ENCODE results near the gene GPR171. TPM values are rescaled to one million over a fixed set of nuclear protein-coding genes. Genes with fewer than 3 reads are reported as not detected.

Gene GPR171
- total RNA-seq, 1 donor, result not detected

DNA sequence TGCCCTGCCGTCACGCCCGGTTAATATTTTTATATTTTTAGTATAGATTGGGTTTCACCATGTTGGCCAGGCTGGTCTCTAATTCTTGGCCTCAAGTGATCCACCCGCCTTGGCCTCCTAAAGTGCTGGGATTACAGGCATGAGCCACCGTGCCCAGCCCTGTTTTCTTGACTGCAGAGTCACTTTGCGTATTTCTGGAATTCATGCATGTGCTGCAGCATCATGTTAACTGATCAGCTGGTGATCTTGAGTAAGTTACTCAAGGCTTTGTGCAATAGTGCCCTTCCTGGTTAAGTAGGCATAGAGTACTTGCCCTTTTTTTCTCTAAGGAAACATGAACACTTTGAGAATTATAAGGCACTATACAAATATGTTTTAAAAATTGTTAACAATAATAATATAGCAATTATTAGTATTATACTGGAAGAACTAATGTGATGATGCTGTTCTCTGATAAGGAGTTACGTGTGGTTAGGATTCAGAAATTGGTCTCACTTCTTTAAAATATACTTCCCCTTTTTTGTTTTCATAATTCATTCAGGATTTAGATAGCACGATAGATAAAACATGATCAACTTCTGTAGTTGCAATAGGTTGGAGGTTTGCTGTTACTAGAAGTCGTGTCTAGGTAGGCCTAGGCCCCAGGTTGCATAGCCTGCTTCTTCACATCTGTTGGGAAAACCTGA is 33.6 kb downstream of the GPR171 start:
- TF ChIP-seq CTCF (IDR thresholded peaks at IDR 0.05; ENCODE audit: extremely low read depth, low read depth, low read length), result no peak
- H3K4me3 ChIP-seq (ENCODE audit: insufficient read depth, low read length), result no peak overlapping the region
- DNase-seq (ENCODE audit: insufficient read length, low spot score, missing footprints), result no peak
- H3K36me3 ChIP-seq (ENCODE audit: insufficient read depth, low read length), result no peaks in the 10 kb centered on the region
- no peaks in the 10 kb centered on the region for H3K9me3 ChIP-seq (ENCODE audit: low read depth, low read length)
- no peak overlapping the region for H3K4me2 ChIP-seq (ENCODE audit: insufficient read depth, low read length)
- H4K20me1 ChIP-seq (ENCODE audit: insufficient read depth, low read length), result no peaks in the 10 kb centered on the region
- no peak overlapping the region for H3K27ac ChIP-seq (ENCODE audit: low read depth, low read length)
- H3K79me2 ChIP-seq (ENCODE audit: insufficient read depth, low read length), result no peaks in the 10 kb centered on the region
- H2AFZ ChIP-seq (ENCODE audit: low read length), result peak overlapping the region; percentile 48
- H3K27me3 ChIP-seq (ENCODE audit: insufficient read depth, low read length), result peaks cover 2% of the 10 kb centered on the region
- no peaks in the 10 kb centered on the region for H3K4me1 ChIP-seq (ENCODE audit: insufficient read depth, low read length)

DNA sequence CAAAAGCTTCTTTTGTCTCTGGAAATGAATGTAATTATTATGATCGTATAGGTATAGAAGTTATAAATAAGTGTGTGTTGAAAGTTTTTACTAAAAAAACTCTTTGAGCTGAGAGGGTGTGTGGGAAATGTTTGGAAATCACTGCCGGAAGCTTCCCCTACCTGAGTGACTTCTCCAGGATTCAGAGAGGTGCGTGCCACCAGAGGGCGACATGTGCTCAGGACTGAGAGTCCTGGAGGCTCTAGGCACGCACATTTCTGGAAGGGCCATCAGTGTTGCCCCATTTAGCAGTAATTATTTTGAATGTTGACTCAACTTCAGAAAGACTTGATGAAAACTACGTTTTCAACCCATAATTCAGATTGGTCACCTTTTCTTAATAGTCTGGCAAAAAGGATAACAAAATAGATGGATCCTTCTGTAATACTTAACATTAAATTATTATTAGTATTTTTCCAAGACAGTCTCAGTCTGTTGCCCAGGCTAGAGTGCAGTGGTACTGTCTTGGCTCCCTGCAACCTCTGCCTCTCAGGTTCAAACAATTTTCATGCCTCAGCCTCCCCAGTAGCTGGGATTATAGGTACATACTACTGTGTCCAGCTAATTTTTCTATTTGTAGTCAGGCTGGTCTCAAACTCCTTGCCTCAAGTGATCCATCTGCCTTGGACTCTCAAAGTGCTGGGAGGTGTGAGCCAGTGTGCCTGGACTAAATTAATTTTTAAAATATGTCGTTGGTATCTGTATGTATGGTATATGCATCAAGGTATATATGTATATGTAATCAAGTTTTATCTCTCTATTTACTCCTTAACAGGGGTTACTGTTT is 34.5 kb downstream of the GPR171 start:
- H3K27ac ChIP-seq (ENCODE audit: low read depth, low read length), result no peak overlapping the region
- peaks cover 6% of the 10 kb centered on the region for H3K27me3 ChIP-seq (ENCODE audit: insufficient read depth, low read length)
- DNase-seq (ENCODE audit: insufficient read length, low spot score, missing footprints), result peak; percentile 84
- H3K4me3 ChIP-seq (ENCODE audit: insufficient read depth, low read length), result no peak overlapping the region
- no peak overlapping the region for H3K4me2 ChIP-seq (ENCODE audit: insufficient read depth, low read length)
- H3K9me3 ChIP-seq (ENCODE audit: low read depth, low read length), result no peaks in the 10 kb centered on the region
- no peaks in the 10 kb centered on the region for H3K79me2 ChIP-seq (ENCODE audit: insufficient read depth, low read length)
- H3K36me3 ChIP-seq (ENCODE audit: insufficient read depth, low read length), result no peaks in the 10 kb centered on the region
- no peaks in the 10 kb centered on the region for H4K20me1 ChIP-seq (ENCODE audit: insufficient read depth, low read length)
- no peaks in the 10 kb centered on the region for H3K4me1 ChIP-seq (ENCODE audit: insufficient read depth, low read length)
- TF ChIP-seq CTCF (IDR thresholded peaks at IDR 0.05; ENCODE audit: extremely low read depth, low read depth, low read length), result peak; percentile 89
- no peak overlapping the region for H2AFZ ChIP-seq (ENCODE audit: low read length)

- Histone ChIP-seq H3K4me1 (ENCODE audit: insufficient read depth, low read length) (no peaks in the 10 kb centered on the region), H2AFZ (ENCODE audit: low read length) (no peak overlapping the region), H3K4me3 (ENCODE audit: insufficient read depth, low read length) (no peak overlapping the region), H3K27ac (ENCODE audit: low read depth, low read length) (no peak overlapping the region), H3K4me2 (ENCODE audit: insufficient read depth, low read length) (no peak overlapping the region), H3K79me2 (ENCODE audit: insufficient read depth, low read length) (no peaks in the 10 kb centered on the region), H3K36me3 (ENCODE audit: insufficient read depth, low read length) (no peaks in the 10 kb centered on the region), H4K20me1 (ENCODE audit: insufficient read depth, low read length) (no peaks in the 10 kb centered on the region), H3K9me3 (ENCODE audit: low read depth, low read length) (no peaks in the 10 kb centered on the region), H3K27me3 (ENCODE audit: insufficient read depth, low read length) (peaks cover 11% of the 10 kb centered on the region)
- TF ChIP-seq CTCF (IDR thresholded peaks at IDR 0.05; ENCODE audit: extremely low read depth, low read depth, low read length), result peak; percentile 32
- DNase-seq (ENCODE audit: insufficient read length, low spot score, missing footprints), result no peak
These were observed 36.9 kb downstream of the GPR171 start for GRCh38 chr3:151166161-151166560.

- no peaks in the 10 kb centered on the region for H3K4me1 ChIP-seq (ENCODE audit: insufficient read depth, low read length)
- H4K20me1 ChIP-seq (ENCODE audit: insufficient read depth, low read length), result no peaks in the 10 kb centered on the region
- H3K36me3 ChIP-seq (ENCODE audit: insufficient read depth, low read length), result no peaks in the 10 kb centered on the region
- H3K79me2 ChIP-seq (ENCODE audit: insufficient read depth, low read length), result no peaks in the 10 kb centered on the region
- H3K27me3 ChIP-seq (ENCODE audit: insufficient read depth, low read length), result peaks cover 15% of the 10 kb centered on the region
- H3K4me3 ChIP-seq (ENCODE audit: insufficient read depth, low read length), result no peak overlapping the region
- no peaks in the 10 kb centered on the region for H3K9me3 ChIP-seq (ENCODE audit: low read depth, low read length)
- no peak for TF ChIP-seq CTCF (IDR thresholded peaks at IDR 0.05; ENCODE audit: extremely low read depth, low read depth, low read length)
- H3K4me2 ChIP-seq (ENCODE audit: insufficient read depth, low read length), result no peak overlapping the region
- no peak for DNase-seq (ENCODE audit: insufficient read length, low spot score, missing footprints)
- no peak overlapping the region for H2AFZ ChIP-seq (ENCODE audit: low read length)
- no peak overlapping the region for H3K27ac ChIP-seq (ENCODE audit: low read depth, low read length)
These were observed 37.8 kb downstream of the GPR171 start for GRCh38 chr3:151165226-151165625.

All from osteoblast (primary cell).